ENCODE data around the gene NFATC2.

Gene NFATC2

DNA sequence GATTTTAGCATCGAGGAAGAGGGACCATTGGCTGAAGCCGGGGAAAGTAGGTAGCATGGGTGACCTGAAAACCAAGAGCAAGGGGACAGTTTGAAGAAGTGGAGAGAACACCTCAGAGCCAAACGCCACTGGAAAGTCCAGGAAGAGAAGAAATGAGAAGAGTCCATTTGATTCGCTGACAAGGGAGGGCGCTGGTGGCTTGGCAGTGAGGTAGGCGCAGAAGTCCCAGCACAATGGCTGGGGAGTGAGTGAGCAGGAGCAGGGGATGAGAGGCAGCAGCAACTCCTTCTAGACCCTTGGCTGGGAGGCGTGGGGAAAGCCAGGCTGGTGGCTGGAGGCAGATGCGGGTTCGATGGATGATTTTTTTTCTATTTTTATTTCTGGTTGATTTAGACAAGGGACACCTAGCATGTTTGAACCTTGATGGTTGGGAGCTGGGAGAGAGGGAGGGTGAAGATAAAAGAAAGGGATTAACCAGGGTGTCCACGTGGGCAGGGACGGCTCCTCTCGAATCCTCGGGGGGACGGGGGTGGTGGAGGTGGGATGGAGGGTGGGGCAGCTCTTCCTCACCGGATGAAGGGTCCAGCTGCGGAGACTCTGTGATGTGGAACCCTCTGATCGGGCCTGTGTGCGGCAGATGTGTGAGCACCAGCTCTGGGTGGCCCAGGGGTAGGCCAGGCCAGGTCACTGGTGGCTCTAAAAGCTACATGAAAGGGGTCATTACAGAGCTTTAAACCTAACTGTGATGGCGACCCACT, 164.2 kb downstream of the NFATC2 start:
- DNase-seq (ENCODE audit: low spot score) = peak; percentile 28

DNA sequence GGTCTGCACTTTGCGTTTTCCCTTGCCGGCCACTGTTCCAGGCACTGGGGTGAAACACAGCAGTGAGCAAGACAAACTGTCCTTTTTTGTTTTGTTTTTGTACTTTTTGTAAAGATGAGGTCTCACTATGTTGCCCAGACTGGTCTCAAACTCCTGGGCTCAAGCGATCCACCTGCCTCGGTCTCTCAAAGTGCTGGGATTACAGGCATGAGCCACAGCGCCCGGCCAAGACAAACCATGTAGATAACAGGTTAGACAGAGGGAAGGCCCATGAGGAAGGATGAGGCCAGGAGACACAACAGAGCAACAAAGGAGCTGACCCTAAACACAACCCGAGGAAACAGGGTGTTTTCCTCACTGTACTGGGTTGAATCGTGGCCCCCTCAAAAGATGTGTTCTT, 165.4 kb downstream of the NFATC2 start:
- DNase-seq (ENCODE audit: low spot score) = no peak

DNA sequence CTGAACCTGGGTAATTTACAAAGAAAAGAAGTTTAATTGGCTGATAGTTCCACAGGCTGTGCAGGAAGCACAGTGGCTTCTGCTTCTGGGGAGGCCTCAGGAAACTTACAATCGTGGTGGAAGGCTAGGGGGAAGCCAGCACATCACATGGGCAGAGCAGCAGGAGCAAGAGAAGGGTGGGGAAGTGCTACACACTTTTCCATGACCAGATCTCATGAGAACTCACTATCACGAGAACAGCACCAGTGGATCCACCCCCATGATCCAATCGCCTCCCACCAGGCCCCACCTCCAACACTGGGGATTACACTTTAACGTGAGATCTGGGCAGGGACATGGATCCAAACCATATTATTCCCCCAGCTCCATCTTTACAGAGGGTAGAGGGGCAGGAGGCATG, 166.4 kb downstream of the NFATC2 start:
- no peak for DNase-seq (ENCODE audit: low spot score)

DNA sequence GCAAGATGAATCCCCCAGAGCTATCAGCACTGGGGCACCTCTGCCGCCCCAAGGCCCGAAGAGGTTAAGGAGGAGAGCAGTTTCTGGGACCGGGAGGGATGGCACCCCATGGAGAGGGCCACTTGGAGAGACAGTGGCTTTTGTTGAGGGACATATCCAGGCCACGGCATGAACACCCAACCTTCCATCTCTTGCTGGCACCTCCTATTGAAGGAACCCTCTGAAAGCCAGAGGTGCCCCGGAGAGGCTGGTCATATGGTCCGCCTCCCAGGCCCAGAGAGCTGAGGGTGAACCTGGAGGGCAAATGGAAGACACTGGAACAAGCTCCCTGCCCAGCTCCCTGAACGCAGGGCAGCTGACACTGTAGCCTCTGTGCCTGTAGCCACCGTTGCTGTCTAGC, 167.0 kb downstream of the NFATC2 start:
- DNase-seq (ENCODE audit: low spot score) = no peak

DNA sequence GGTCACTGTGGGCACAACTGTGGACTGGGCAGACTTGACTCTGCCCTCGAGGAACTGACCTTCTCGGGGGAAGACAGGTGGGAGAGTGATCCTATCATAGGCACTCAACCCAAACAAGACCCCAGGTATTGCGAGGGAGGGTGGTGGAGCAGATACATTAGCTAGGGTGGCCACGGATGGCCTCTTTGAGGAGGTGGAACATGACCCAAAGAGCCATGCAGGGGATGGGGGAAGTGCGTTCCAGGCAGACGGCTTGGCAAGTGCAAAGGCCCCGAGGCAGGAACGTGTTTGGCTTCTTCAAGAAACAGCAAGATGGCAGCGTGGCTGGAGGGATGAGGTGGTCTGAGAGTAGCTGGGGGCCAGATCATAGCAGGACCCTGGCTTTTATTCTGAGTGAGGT, 167.6 kb downstream of the NFATC2 start:
- DNase-seq (ENCODE audit: low spot score) = no peak

DNA sequence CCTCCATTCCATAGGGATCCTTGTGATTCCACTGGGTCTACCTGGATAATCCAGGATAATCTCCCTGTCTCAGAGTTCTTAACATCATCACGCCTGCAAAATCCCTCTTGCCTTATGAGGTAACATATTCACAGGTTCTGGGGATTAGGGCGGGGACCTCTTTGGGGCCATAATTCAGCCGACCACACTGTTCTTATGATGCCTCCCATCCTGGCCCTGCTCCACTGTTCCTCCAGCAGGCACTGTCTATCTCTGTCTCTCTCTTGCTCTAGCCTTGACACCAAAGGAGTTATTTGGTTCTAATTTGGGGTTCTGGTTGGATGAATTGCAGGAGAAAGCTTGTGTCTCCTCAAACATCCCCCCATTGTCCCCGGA, 168.1 kb downstream of the NFATC2 start:
- DNase-seq (ENCODE audit: low spot score) = no peak

DNA sequence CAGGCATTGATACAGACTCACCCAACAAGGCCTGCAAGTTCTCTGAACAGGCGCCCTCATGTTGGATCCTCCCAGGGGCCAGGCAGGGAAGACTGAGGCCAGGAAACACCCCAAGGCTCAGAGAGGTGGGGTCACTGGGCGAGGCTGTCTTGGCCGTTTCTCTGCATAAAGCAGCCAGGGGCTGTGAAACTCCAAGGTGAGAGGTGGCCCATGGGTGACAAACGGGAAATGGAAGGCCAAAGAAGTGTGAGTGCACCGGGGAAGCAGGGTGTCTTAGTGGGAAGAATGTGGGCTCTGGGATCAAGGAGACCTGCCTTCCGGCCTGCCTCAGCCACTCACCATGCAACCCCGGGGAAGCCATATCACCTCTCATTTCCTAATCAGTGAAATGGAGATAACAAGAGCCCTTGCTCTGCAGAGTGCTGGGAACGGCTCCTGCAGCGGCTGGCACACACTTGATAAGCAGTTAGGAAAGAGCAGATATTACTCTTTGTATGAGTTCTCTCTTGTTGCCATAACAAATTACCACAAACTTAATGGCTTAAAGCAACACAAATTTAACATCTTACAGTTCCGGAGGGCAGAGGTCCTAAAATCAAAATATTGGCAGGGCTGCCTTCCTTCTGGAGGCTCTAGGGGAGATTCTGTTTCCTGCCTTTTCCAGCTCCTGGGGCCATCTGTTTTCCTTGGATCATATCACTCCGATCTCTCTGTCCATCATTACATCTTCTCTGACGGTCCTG, 168.6 kb downstream of the NFATC2 start:
- peak; percentile 61 for DNase-seq (ENCODE audit: low spot score)

DNA sequence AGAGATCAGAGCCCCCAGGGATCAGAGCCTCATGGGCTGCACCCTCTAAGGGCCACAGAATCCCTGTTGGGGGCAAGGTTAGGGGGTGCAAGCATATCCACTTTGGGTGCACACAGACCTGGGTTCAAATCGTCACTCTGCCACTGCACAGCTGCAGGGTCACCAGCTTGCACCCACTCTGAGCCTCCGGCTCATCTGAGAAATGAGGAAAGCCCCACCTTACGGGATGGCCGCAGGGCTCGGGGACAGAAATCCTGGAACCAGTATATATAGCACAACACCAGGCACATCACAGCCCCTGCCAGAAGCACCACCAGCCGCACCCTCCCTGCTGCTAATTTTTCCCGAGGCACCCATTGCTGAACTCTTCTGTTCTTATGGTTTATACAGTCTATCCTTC, 169.6 kb downstream of the NFATC2 start:
- DNase-seq (ENCODE audit: low spot score) = no peak

DNA sequence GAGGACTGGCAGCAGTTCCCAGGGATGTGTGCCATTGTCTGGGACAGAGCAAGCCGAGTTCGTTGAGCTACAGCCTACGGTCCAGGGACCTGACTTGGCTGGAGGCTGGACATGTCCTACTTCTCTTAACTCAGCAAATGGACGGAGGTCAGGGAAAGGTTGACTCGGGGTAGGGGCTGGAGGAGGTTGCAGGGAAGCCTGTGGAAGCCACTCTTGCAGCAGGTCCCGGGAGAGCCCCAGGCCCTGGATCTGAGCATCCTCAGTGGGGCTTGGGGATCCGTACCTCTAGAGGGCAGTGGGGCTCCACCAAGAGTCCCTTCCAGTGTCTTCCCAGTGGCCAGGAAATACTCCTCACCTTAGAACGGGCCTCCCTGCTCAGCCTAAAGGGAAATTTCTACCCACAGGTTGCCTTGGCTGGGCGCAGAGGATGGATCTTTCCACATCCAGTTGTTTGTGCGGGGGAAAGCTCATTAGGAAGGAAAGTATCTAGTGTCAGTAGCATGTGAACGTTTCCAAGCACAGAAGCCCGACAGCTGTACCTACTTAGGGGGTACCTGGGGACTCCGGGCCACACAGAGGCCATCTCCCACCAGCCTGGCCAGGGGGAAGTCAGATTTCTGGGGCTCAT, 170.2 kb downstream of the NFATC2 start:
- peak; percentile 70 for DNase-seq (ENCODE audit: low spot score)

DNA sequence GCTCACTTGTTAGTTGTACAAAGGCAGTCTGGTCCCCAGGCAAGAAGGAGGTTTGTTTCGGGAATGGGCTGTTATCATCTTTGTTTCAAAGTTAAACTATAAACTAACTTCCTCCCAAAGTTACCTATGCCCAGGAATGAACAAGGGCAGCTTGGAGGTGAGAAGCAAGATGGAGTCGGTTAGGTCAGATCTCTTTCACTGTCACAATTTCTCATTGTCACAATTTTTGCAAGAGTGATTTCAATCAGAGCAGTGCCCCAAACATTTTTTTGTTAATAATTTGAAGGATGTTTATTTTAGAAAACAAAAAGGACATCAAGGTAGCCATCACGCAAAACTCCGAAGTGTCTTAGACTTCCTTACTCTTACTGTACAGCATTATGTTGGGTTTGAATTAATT, 170.8 kb downstream of the NFATC2 start:
- no peak for DNase-seq (ENCODE audit: low spot score)

DNA sequence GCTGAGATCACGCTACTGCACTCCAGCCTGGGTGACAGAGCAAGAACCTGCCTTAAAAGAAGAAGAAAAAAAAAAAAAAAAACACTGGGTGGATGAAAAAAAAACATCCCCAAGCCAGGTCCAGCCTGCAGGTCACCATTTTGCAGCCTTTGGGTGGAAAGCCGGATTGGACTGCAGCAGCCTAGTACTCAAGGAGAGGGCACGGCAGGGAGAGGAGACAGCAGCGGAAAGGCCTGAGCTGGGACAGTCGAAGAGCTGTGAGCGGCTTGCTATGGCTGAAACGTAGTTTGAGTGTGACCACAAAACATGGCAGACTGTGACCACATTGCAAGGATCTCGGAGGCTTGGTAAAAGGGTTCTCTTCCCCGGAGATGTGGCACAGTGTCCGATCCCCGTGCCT, 173.0 kb downstream of the NFATC2 start:
- DNase-seq (ENCODE audit: low spot score) = no peak

DNA sequence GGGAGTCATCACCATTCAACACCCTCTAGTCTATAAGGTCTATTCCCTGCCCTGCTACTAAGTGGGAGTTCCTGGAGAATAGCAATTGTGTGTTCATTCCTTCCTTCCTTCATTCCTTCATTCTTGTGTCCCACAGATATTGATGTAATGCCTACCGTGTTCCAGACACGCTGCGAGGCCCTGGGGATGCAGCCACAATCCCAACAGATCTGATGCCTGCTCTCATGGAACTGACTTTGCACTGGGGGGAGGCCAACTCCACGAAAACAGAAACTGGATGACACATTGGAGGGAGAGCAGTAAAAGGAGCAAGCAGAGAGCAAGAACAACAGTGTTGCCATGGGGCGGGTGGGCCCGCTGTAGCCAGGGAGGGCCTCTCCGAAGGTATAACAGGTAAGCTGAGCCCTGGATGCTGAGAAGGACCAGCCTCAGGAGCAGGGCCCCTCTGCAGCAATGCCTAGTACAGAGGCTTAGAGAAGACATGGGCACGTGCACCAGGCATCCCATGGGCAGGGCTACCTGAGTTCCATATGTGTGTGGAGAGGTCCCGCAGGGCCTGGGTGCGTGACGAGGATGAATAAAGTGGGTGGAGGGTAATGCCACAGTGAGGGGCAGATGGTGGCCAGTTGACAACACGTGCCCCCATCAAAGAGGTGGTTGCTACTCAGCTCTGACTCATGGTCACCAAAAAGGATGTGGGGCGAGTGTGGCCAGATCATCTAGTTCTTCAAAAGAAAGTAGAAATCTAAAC, 173.9 kb downstream of the NFATC2 start:
- no peak for DNase-seq (ENCODE audit: low spot score)

DNA sequence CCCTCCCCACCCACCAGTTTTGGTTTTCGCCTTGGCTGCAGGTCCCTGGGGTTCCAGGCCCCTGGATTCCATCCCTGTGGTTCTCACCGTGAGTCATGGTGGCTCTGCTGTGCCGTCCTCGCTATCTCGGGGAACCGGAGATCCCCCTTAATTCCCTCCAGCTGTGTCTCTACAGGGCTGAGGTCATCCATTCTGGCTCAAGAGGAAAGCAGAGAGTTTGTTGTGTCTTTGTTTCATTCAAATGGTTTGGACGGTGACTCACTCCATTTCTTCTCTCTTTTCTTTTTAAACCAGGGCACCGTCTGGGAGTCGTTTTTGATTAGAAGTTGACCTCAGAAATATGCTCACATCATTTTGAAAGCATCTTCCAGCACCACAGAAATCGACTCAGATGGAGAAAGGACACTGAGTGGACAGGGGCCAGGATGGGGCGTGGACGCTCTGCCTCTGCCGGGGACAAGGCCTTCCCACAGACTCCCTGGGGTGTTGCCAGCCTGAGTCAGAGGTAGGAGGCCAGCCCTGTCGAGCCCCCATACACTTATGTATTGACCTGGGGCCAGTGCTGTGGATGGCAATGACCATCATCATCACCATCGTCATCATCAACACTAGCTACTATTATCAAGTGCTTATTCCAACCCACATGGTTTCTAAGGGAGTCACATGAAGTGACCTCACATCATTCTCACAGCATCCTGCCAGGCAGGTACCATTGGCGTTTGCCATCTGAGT, 176.2 kb downstream of the NFATC2 start:
- DNase-seq (ENCODE audit: low spot score) = no peak

DNA sequence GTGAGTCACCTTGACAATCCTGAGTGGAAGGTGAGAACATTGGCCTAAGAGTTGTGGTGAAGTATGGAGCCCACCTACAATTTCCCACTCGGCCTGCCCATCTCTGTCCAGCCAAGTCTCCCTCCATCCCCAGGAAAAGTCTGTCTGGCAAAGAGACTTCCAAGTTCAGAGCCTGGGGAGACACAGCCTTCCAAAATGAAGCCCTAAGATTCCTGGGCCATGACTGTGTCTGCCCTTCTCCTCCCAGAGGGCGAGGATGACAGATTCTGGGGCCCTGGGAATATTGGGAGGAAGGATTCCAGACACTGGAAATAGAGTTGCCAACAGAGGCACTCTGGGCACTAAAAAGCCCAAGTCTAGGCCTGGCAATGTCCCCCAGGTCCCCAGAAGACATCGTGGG, 176.8 kb downstream of the NFATC2 start:
- no peak for DNase-seq (ENCODE audit: low spot score)

DNA sequence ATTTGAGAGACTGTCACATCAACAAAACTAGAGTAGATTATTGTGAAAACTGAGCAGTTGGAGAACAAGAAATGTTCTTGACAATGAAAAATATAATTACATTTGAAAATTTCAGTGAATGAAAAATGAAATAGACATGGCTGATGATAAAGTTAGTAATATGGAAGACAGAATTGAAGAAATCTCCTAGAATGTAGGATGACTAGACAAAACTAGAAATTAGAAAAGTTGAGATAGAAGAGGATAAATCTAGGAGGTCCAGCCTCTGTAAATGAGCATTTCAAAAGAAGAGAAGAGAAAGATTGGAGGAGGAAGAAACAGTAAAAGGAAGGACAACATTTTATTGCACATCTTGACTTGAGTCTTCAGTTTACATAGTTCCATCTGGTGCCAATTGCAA, 178.7 kb downstream of the NFATC2 start:
- DNase-seq (ENCODE audit: low spot score) = no peak

DNA sequence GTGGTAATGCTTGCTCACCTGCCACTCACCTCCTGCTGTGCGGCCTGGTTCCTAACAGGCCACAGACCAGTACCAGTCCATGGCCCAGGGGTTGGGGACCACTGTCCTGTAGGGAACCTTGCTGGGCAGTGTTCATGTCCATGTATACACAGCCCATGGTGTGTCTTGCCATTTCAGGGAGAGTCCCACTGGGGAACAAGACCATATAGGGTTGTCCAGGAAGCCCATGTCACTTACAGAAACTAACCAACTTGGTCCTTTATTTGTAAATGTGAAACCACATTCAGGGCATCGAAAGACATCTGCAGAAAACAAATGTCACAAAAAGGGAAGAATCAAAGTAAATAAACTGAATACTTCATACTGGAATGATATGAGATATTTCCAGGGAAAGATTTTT, 179.1 kb downstream of the NFATC2 start:
- DNase-seq (ENCODE audit: low spot score) = no peak

DNA sequence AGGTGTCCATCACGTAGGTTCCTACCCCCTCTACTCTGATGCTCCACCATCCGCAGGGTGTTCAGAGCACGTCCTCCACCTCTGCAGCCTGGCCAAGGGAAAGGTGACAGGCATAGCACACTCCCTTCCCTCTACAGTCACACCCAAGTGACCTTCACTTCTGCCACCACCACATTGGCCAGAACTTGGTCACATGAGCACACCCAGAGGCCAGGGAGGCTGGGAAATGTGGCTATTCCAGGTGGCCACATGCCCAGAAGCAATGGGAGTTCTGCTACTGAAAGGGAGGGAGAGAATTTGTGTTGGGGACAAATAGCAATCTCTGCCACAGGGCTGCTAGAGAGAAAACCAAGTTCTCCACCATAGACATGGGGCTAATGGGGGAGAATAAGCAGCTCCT, 180.3 kb downstream of the NFATC2 start:
- no peak for DNase-seq (ENCODE audit: low spot score)

DNA sequence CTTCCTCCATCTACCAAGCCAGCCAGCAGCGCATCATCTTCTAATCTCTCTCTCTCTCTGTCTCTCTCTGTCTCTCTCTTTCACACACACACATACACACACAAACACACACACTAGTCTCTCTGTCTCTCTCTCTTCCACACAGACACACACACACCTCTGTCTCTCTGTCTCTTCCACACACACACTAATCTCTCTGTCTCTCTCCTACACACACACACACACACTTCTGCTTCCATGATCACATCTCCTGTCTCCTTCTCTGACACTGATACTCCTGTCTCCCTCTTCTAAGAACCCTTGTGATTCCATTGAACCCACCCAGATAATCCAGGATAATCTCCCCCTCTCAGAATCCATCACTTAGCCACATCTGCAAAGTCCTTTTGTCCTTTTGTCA, 181.3 kb downstream of the NFATC2 start:
- no peak for DNase-seq (ENCODE audit: low spot score)

DNA sequence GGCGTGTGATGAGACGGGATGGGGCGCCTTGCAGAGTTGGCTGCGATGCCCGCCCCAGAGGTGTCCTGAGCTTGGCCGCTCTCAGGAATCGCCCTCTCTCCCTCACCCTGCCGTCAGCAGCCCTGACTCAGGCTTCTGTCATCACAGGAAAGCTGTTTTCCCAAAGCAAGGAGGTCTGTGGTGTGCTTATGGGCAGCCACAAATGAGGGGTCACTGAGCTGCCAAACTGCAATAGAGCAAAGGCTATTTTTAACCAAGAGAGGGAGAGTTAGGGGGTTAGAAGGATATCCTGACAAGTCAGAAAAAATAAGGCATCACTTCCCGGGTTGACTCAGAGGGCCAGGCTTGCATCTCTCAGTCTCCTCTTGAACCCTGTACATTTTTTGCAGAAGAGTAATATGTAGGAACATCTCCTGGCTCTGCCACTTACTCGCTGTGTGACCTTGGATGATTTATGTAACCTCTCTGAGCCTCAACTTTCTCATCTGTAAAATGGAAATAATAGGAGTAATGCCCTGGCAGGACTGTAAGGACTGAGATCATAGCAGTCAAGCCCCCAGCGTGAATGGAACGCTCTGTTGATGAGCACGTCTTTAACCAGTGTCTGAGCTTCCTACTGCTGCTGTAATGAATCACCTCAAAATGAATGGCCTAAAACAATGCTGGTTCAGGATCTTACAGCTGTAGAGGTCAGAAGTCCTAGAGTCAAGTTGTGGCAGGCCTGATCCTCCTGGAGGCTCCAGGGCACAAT, 181.9 kb downstream of the NFATC2 start:
- no peak for DNase-seq (ENCODE audit: low spot score)

DNA sequence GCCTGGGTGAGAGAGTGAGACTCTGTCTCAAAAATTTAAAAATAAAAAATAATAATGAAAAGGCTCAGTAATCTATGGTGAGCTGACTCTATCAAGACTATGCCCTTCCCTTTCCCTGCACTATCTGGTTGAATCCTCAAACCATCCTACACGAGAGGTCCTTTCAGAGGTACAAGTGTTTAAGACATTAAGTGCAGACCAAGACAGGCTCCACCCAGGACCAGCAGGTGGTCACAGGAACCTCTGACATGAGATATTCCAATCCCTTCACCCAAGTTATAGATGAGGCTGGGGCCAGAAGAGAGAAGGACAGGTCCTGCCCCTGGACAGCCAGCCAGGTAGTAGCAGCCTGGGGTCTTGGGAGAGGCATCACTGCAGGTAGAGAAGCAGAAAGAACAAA, 182.6 kb downstream of the NFATC2 start:
- no peak for DNase-seq (ENCODE audit: low spot score)

DNA sequence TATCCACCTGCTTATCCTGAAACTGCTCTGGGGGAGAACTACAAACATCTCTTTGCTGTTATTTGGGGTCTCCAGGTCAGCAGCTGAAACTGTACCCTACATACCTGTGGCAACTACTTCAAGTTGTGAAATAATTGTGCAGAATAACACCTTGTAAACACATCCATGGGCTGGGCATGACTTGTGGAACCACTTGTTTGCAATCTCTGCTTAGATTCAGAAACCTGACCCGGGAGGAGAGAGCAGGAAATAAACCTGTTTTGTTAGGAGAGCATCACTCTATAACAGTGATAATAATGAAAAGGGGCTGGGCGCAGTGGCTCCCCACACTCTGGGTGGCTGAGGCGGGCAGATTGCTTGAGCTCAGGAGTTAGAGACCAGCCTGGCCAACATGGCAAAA, 183.1 kb downstream of the NFATC2 start:
- DNase-seq (ENCODE audit: low spot score) = no peak
